ENCODE measurements around the gene ZNF774.
"Not testable (repeated sequence)": the region's sequence is repeated elsewhere in the genome, so short reads cannot be mapped to it uniquely, and the experiment has no call there.

Gene ZNF774

DNA sequence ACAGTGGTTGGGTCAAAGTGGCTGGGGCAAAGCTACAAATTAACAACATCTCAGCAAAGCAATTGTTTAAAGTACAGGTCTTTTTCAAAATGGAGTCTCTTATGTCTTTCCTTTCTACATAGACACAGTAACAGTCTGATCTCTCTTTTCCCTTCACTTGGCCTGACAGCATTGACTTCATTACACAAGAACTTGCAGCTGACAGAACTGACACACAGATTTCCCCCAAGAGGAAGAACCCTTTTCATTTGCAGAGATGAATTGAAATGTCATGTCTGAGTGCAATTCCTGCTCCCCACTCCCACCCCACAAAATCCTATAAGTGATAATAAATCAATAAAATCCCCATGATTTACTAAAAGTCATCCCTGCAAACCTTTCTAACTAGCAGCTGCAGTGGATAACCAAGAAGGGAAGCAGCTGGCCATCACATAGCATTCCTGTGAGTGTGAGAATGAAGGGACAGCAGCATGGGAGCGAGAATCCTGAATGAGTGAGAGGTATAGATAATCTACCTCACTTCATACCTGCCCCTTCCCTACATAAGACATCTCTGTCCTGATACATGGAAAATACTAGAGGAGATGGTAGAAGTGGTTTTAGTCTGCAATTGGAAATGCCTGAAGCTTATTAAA, 4.5 kb upstream of the ZNF774 start:
- not testable (repeated sequence) for DNase-seq

DNA sequence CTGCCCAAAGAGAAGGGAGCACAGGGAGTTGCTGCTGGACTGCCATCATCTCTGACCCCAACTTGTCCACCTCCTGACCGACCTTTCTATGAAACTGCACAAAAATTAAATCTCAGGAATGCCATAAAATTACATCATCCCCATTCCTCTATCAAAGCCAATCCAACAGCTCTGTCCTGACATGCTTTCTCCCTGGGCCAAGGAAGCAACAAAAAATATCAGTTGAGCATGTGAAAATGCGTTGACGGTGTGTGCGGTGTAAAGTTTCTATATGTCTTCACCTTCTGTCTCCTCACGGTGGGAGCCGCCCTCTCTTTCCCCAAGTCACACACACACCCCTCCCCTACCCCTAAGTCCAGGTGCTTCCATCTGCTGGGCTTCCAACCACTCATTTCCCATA, 3.6 kb upstream of the ZNF774 start:
- DNase-seq = no peak

DNA sequence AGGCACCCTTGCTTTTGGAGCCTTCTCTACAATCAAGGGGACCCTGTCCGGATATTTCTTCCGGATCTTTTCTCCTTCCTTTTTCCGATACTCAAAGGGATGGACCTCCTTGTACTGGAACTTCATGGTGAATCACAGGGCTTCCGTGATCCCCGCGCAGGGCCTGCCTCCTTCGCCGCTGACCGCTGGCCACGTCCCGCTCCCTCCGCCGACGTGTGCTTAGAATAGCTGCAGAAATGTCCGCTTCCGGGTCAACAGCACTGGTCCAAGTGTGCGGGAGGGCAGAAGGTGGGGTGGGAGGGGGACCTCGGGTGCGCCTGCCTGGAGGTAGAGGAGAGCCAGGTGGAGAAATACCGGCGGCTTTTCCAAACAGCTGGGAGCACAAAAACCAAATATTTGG, 3.0 kb upstream of the ZNF774 start:
- no peak for DNase-seq

DNA sequence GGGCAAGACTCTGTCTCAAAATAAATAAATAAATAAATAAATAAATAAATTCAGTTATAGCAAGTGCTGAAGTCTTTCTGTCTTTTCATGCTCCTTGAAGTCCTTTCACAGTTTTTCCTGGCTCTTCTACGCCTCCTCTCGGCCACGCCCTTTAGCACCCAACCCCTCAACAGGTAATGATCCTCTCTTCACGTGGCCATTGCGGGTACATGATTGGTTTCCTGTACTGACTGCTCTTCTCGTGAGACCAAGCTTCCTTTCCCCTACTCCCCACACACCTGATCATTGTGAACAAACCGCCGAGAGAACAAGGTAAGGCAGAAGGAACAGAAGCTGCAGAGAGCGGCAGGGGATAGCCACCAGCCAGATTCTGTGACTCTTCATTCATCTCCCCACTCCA, 2.3 kb upstream of the ZNF774 start:
- no peak for DNase-seq

DNA sequence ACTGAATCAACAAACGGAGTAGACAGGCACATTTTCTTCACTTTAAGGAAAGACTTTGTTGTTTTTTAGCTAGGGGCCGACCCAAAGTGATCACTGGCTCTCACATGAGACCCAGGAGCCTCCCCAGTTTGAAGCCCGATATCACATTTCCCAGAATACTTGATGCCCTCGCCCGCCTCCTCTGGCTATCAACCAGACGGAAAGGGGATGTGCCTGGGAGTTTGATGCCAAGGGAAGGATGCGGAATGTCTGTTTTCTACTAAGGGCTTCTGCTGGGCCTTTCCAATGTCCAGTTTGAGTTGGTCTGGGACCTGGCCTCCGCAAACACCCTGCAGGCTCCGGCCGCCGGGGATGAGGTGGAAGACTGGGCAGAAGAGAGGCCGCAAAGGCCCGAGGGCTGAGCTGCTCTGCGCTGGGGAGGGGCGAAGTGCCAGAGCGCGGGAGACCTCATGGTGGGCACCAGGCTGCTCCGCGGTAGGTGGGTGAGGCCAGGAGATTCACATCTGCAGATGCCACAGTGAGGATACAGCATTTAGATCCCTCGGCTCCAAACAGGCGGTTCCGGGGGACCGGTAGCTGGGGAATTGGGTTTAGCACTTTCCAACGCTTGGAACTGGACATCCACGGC, 491 bp upstream of the ZNF774 start:
- DNase-seq = no peak

DNA sequence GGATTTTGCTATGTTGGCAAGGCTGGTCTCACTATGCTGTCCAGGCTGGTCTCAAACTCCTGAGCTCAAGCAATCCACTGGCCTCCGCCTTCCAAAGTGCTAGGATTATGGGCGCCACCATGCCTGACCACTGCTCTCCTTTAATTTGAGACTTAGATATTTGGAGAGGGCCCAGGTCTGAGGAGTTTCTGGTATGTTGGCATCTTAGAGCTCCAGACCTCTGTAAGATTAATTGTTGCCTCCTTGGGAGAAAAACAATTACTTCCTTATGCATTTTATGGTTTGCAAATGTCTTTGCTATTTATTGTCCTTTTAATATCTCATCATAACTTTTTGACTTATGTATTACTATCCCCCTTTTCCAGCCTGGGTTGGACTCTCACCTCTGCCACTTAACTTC, 2.9 kb downstream of the ZNF774 start:
- no peak for DNase-seq

DNA sequence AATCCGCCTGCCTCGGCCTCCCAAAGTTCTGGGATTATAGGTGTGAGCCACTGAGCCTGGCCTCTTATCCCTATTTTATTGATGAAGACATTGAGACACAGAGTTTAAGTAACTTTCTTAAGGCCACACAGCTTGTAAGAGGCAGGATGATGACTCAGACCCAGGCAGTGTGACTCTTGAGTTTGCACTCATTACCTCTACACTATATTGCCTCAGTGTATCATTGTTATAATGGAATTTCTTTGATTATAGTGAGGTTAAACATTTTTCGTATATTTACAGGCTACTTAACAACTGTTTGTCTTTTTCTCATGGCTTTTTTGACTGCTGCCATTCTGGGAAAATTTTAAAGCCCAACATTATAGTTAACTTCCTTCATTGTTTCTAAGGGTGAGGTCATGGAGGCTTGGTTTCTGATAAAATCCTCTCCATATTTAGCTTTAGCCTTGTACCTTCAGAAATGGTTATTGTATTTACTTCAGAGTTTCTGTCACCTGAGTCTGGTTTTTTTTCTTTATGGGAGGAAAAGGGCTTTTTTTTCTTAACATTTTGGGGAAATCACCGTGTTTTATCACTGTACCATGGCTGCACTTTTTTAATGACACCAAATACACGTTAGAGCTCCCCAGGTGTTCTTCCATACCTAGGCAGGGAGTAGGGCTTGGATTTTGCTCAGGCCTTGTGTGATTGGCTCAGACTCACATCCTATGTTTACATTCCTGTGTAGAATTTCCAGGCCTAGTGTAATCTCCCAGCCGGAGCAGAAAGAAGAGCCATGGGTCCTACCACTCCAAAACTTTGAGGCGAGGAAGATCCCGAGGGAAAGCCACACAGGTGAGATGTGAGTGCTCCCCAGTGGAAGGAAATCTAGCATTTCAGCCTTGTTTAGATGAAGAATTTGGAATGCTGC, 6.3 kb downstream of the ZNF774 start:
- no peak for DNase-seq

DNA sequence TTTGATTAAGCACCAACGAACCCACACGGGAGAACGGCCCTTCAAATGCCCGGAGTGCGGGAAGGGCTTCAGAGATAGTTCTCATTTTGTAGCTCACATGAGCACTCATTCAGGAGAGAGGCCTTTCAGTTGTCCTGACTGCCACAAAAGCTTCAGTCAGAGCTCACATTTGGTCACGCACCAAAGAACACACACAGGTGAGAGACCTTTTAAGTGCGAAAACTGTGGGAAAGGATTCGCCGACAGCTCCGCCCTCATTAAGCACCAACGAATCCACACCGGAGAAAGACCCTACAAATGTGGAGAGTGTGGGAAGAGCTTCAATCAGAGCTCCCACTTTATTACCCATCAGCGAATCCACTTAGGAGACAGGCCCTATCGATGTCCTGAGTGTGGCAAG, 8.7 kb downstream of the ZNF774 start:
- no peak for DNase-seq

DNA sequence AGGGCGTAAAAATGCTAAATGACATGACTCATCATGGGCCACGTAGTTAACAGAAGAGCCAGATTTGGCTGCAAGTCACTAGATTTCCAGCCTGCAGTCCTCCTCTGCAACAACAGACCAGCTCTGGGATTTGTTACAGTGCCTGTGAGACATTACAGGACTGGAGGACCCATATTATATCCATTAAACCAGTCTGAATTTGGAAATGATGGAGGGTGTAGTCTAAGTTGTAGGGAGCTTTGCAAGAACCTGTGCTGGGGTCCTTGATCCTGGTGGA, 10.8 kb downstream of the ZNF774 start:
- no peak for DNase-seq

DNA sequence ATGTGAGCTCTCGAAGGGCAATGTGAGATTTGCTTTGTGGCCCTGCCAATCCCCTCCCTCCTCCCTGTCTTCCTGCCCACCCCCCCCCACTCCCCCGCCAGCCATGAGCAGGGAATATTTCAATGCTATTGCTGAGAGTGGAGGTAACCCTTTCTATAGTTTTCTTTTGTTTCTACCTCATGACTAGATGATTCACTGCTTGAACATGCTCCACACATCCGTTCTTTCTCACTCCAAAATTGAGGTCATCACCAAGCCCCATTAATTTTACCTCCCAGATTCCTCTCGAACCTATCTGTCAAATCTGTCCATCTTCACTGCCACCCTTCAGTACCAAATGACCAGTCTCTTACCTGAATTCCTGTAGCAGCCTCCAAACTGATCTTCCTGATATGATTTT, 12.2 kb downstream of the ZNF774 start:
- DNase-seq = no peak

DNA sequence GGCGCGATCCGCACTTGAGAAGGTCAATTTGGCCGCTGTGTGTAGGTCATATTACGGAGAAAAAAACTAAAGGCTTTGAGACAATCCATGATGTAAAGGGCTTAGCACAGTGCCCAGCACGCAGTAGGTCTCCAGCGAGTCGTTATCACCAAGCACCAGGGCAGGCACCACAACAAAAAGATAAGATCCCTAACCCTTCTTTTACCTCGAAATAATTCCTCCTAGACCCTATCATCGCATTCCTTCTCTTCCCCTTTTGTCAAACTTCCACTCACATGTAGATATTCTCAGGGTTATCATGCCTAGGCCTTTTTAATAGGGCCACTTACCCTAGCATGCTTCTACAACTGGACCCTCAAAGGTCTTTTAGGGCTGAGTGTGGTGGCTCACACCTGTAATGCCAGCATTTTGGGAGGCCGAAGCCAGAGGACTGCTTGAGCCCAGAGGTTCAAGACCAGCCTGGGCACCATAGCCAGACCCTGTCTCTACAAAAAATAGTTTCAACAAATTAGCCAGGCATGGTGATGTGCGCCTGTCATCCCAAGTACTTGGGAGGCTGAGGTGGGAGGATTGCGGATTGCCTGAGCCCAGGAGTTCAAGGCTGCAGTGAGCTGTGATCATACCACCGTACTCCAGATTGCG, 13.5 kb downstream of the ZNF774 start:
- no peak for DNase-seq

DNA sequence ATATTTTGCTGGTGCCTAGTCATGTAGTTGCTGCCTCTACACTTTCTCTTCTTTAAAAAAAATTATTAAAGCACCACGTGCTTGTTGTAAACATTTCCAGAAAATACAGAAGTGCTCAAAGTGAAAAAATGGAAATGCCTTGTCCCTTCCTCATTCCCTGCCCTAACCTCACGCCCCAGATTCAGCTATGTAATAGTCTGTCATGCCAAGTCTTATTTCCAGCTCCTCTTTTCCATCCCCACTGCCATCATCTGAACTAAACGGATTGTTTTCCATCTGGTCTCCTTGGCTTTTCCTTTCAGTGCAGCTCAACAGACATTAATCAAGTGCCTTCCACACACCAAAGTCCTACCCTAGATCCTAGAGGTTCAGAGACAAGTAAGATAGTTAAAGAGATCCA, 15.5 kb downstream of the ZNF774 start:
- no peak for DNase-seq

DNA sequence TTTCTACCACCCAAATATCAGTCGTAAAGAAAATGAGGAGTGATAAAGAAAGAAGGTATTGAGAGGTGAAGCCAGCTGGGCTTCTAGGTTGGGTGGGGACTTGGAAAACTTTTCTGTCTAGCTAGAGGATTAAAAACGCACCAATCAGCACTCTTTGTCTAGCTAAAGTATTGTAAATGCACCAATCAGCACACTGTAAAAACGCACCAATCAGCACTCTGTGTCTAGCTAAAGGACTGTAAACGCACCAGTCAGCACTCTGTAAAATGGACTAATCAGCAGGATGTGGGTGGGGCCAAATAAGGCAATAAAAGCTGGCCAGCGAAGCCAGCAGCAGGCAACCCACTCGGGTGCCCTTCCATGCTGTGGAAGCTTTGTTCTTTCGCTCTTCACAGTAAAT, 23.0 kb downstream of the ZNF774 start:
- no peak for DNase-seq

DNA sequence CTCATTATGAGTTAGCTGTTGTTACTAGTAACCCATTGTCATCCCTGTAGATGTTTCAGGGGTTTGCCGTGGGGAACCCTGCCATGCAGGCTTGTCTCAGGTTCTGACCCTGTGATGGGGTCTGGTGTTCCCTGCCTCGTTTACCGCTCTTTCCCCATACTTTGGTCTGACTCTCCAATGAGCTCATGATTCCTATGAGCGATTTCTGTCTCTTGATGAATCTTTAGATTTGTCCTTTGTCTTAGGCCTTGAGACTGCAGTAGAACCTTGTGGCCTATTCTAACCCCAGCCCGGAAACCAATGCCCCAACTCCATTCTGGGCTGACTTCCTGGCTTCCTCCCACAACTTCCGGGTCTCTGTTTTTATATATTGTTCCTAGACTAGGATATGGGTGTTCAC, 24.7 kb downstream of the ZNF774 start:
- DNase-seq = peak; percentile 83

DNA sequence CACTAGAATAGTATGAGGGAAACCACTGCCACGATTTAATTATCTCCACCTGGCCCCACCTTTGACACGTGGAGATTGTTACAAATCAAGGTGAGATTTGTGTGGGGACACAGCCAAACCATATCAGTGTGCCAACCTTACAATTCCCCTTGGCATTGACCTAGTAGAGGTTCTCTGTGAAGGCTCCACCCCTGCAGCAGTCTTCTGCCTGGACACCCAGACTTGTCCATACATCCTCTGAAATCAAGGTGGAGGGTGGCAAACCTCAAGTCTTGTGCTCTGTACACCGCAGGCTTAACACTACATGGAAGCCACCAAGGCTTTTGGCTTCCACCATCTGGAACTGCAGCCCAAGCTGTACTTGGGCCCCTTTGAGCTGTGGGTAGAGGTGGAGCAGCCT, 27.2 kb downstream of the ZNF774 start:
- no peak for DNase-seq

DNA sequence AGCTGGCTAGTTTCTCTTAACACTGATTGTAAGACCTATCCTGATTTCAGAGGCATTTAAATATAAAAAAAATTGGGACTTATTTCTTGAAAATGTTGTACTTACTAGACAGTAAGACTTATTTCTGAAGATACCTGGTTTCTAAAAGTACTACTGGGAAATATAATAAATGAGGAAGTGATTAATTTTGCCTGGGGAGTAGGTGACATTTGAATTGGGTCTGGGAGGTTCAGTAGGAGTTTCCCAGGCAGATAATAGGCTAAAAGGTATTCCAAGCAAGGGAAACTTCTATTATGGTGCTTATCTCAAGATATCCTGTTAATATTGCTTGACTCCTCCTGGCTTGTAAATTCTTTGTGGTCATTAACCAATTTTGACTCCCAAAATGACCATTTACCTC, 29.4 kb downstream of the ZNF774 start:
- no peak for DNase-seq

DNA sequence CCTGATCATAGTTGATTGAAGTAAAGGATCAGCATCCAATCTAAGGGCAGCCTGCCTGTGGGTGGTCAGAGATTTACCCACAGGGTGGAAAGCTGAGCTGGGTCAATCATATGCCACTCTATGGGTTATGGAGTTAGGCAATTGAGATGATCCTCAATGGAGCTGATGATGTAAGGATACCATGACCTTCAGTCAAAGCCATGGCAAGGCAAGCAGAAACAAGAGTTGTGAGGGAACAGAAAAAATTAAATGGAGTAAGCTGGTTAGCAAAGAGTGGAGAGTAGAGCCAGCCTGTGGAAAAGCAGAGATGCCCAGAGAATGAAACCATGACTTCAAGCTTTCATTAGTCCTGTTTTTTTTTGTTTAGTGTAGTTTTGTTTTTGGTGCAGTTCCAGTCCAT, 30.2 kb downstream of the ZNF774 start:
- no peak for DNase-seq

DNA sequence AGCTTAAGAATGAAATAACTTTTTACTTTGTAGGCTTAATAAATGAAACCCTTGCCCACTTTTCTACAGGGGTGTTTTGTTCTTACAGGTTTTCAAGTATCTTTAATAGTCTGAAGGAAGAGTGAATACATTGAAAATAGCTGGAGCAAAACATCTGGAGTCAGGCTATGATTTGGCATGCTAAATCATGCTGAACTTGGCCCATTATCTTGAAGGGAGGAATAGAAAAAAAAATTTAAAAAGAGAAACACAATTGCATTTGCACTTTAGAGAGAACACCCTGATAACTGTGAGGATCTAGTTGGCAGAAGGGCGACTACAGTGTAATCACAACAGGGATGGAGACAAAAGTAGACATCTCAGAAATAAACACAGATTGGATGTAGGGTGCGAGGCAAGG, 34.1 kb downstream of the ZNF774 start:
- no peak for DNase-seq

DNA sequence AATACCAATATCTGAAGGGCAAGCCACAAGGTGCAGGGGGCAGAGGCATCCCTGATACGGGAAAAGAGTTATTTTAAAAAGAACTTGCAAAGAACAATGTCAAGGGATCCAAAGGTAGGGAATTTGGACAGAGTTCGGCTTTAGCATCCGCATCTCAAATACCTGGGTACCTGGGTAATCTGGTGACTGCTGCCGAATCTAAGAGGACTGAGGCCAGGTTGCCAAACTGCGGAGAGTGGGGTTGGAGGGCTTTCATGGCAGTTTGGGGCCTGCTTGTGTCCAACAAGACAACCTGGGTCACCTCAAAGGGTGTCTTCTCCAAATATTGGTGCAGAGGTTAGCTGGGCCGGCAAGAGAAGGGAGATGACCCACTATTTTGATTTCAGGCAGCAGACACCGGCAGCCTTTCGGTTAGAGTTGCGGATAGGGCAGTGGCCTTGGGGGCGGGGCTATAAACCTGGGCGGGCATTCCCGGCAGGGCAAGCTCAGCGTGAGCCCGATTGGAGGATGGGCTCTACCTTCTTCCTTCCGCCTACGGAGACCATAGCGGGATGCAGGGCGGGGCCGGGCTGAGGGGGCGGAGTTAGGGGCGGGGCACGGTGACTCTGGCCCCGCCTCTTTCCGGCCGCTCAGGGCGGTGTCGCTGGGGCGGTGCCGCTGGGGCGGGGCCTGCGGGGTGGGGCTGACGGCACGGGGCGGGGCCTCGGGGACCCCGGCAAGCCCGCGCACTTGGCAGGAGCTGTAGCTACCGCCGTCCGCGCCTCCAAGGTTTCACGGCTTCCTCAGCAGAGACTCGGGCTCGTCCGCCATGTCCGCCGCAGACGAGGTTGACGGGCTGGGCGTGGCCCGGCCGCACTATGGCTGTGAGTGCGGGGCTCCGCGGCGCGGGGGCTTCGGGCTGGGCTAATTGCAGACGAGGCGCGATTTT, 35.7 kb downstream of the ZNF774 start, which contains the start of gene IQGAP1:
IQGAP1 (plus strand) TSS at position 709 of the 928 bp plus-strand sequence; CDS start at position 809, 100 bp downstream.
- peak; percentile 92 for DNase-seq

DNA sequence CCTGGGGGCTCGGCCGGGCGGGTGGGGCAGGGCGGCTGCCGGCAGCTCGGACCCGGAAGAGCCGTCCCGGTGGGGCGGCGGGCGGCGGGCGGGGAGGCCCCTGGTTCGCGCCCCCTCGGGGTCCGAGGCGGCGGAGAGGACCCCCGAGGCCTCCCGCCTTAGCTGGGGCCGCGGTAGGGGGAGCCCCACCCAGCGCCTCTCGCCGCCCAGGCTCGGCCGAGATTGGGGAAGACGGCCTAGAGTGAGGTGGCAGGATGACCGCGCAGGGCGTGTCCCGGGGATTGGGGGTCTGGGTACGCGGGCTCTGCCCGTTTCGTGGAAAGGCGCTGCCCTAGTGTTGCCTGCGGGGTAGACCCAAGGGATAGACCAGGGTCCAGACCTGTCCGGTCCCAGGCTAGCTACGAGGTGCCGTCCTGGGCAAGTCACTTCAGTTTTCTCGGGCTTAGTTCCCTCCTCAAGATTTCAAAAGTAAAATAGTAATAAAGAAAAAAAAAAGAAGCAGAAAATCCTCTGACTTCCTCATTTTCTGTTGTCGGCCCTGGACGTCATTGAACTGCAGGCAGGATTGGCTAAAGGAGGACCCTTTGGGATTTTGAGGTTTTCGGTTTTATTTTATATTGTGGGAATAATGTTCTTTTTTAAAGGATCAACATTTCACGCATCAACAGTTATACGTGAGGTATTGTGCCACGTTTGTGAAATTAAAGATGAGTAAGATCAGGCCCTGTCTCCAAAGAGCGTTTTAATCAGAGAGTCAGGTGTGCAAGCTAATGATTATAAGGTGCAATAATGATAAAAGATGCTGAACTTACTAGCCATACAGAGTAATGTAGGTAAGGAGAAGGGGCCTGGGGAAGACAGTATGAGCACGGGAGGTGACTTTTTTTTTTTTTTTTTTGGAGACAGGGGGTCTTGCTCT, 36.6 kb downstream of the ZNF774 start:
- DNase-seq = no peak

DNA sequence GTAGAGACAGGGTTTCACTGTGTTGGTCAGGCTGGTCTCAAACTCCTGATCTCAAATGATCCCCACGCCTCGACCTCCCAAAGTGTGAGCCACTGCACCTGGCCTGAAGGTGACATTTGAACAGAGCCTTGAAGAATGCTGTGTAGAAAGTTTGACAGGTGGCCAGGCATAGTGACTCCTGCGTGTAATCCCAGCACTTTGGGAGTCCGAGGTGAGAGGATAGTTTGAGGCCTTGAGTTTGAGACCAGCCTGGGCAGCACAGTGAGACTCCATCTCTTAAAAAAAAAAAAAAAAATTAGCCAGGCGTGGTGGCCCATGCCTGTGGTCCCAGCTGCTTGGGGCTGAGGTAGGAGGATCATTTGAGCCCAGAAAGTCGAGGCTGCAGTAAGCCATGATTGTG, 37.4 kb downstream of the ZNF774 start:
- DNase-seq = no peak

DNA sequence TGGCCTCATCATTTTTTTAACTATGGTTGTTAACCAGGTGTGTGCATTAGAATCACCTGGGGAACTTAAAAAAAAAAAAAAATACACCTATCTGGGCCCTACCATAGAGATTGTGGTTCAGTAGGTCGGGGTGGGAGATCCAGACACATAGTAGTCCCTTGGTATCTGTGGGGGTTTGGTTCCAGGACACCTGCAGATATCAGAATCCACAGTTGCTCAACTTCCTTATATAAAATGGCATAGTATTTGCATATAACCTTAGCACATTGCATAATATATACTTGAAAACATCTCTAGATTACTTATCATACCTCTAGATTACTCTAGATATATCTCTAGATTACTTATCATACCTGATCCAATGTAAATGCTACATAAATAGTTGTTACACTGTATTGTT, 41.0 kb downstream of the ZNF774 start:
- no peak for DNase-seq

All from KG1 (cell line).